ENCODE results near the gene SLC35G6.

DNA sequence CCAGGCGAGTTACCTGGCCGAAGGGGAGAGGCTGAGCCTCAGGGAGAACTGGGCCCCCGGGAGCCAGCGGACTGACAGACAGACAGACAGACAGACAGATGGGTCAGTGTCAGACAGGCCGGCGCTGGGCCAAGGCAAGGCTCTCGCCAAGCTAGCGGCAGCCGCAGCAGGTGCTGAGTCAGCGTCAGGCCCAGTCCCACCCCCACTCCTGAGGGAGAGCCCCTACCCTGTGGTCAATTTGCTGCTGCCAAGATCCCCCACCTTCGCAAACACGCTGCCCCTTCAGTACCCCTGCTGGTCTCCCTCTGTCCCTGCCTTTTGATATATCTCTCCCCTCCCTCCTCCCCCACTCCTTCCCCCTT is 40.4 kb upstream of the SLC35G6 start:
- TF ChIP-seq, protein P1, sequence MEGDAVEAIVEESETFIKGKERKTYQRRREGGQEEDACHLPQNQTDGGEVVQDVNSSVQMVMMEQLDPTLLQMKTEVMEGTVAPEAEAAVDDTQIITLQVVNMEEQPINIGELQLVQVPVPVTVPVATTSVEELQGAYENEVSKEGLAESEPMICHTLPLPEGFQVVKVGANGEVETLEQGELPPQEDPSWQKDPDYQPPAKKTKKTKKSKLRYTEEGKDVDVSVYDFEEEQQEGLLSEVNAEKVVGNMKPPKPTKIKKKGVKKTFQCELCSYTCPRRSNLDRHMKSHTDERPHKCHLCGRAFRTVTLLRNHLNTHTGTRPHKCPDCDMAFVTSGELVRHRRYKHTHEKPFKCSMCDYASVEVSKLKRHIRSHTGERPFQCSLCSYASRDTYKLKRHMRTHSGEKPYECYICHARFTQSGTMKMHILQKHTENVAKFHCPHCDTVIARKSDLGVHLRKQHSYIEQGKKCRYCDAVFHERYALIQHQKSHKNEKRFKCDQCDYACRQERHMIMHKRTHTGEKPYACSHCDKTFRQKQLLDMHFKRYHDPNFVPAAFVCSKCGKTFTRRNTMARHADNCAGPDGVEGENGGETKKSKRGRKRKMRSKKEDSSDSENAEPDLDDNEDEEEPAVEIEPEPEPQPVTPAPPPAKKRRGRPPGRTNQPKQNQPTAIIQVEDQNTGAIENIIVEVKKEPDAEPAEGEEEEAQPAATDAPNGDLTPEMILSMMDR (IDR thresholded peaks at IDR 0.05): no peak
- no peak for TF ChIP-seq POLR2A (IDR thresholded peaks at IDR 0.05)

Data from testis (tissue), 2 donors.